Left ventricle myocardium inferior (tissue), 1 donor: Measurements from ENCODE around the gene LIN54. TPM values are rescaled to one million over a fixed set of nuclear protein-coding genes. Genes with fewer than 3 reads are reported as not detected.
A peak's percentile ranks its signal among the peaks of the same experiment; 100 is the strongest.
"Not testable (repeated sequence)": the region's sequence is repeated elsewhere in the genome, so short reads cannot be mapped to it uniquely, and the experiment has no call there.

ENCODE experiments used
- DNase-seq: peaks from one replicate; pipeline ENCODE4 v3.0.0-alpha.2; 2020
- H3K27ac ChIP-seq: fragments of 200-600 bp; replicated peaks from 2 replicates; pipeline ENCODE4 v1.8.0; 2021
- H3K27me3 ChIP-seq: fragments of 200-600 bp; 2 replicates; pipeline ENCODE4 v1.8.0; 2021; ENCODE audit warnings: low read depth
- H3K36me3 ChIP-seq: fragments of 200-600 bp; 2 replicates; pipeline ENCODE4 v1.8.0; 2021
- H3K4me1 ChIP-seq: fragments of 200-600 bp; 2 replicates; pipeline ENCODE4 v1.8.0; 2021
- H3K4me3 ChIP-seq: fragments of 200-600 bp; 2 replicates; pipeline ENCODE4 v1.8.0; 2021; ENCODE audit warnings: mild to moderate bottlenecking, moderate library complexity
- H3K9me3 ChIP-seq: fragments of 200-600 bp; replicated peaks from 2 replicates; pipeline ENCODE4 v1.8.0; 2021
- CTCF ChIP-seq: fragments of 200-600 bp; IDR thresholded peaks from 2 replicates; pipeline ENCODE4 v1.8.0; 2021; ENCODE audit warnings: antibody characterized with exemption, mild to moderate bottlenecking, borderline replicate concordance
- intact Hi-C: fragments of 100-400 bp; cut with micrococcal nuclease; formaldehyde crosslinking; loops from one replicate; pipeline ENCODE4 v1.11.0; 2022
- total RNA-seq: library from RNA; stranded (reverse); fragmentation: NEBNext Ultra II Directional; extraction: Animal tissue kit (Norgen Biotek cat#: 25700); gene quantifications from one replicate; pipeline ENCODE4 v1.2.1, GENCODE V29; 2021
- donor health status: DM: no; HTN: yes; CAD: no; lungs with severe emphysema.

Gene LIN54
- total RNA-seq, 1 donor from 2014 or later: 6.2 TPM

- H3K9me3 ChIP-seq: peaks cover 25% of the 10 kb centered on the region
- H3K4me1 ChIP-seq: no peaks in the 10 kb centered on the region
- DNase-seq: no peak
- H3K4me3 ChIP-seq: no peak overlapping the region
- H3K27ac ChIP-seq: no peak overlapping the region
- H3K36me3 ChIP-seq: no peaks in the 10 kb centered on the region
- no peaks in the 10 kb centered on the region for H3K27me3 ChIP-seq
- no peak for TF ChIP-seq CTCF
- intact Hi-C loops: no loop called here
These were observed 14.9 kb upstream of the LIN54 start for GRCh38 chr4:83025563-83025962.

- no peak overlapping the region for H3K4me3 ChIP-seq
- H3K27ac ChIP-seq: no peak overlapping the region
- intact Hi-C loops: no loop called here
- TF ChIP-seq CTCF: no peak
- peaks cover 25% of the 10 kb centered on the region for H3K9me3 ChIP-seq
- no peaks in the 10 kb centered on the region for H3K4me1 ChIP-seq
- no peaks in the 10 kb centered on the region for H3K27me3 ChIP-seq
- H3K36me3 ChIP-seq: no peaks in the 10 kb centered on the region
- no peak for DNase-seq
These were observed 13.6 kb upstream of the LIN54 start for GRCh38 chr4:83024233-83024632.

DNA sequence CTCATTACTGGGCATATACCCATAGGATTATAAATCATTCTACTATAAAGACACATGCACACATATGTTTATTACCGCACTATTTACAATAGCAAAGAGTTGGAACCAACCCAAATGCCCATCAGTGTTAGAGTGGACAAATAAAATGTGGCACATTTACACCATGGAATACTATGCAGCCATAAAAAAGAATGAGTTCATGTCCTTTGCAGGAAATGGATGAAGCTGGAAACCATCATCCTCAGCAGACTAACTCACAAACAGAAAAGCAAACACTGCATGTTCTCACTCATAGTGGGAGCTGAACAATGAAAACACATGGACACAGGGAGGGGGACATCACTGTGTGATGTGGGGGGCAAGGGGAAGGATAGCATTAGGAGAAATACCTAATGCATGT is 13.0 kb upstream of the LIN54 start:
- intact Hi-C loops, H3K27ac ChIP-seq, H3K27me3 ChIP-seq, H3K4me3 ChIP-seq, DNase-seq, H3K36me3 ChIP-seq, H3K4me1 ChIP-seq: not testable (repeated sequence)
- peaks cover 25% of the 10 kb centered on the region for H3K9me3 ChIP-seq

GRCh38 chr4:83022724-83023450 is 12.3 kb upstream of the LIN54 start:
- Histone ChIP-seq H3K27ac (no peak overlapping the region), H3K4me3 (no peak overlapping the region), H3K36me3 (no peaks in the 10 kb centered on the region), H3K4me1 (no peaks in the 10 kb centered on the region), H3K9me3 (peaks cover 25% of the 10 kb centered on the region), H3K27me3 (no peaks in the 10 kb centered on the region)
- TF ChIP-seq CTCF: no peak
- intact Hi-C loops: no loop called here
- no peak for DNase-seq

DNA sequence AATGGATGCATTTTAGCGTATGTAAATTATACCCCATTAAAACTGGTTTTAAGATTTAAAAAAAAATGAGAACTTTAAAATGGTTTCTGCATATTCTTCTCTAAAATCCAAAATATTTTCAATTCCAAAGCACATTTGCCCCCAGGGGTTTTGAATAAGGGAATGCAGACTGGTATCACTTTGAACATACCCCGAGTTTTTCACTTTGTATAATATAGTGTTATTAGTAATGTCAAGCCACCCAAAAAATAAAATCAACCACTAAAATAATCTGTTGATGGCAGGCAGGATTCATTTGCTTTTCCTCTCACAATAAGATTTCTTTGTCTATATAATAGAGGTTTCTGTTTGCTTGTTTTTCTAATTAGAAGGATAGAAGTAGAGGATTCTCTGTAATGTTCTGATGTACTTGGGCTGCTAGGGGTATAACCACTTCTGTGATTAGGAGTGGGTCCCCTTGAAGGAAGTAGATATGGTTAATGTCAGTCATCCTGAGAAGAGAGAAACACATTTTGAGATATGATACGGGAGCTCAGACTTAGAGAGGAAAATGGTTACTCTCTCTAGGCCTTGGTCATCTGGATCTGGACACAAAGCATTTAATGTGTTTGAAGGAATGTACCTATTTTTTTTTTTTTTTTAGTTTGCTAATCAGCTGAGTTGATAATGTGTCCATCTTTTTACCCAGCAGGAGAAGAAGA is 9.3 kb upstream of the LIN54 start:
- no peaks in the 10 kb centered on the region for H3K36me3 ChIP-seq
- intact Hi-C loops: no loop called here
- H3K27me3 ChIP-seq: no peaks in the 10 kb centered on the region
- H3K9me3 ChIP-seq: peaks cover 13% of the 10 kb centered on the region
- TF ChIP-seq CTCF: no peak
- H3K4me1 ChIP-seq: no peaks in the 10 kb centered on the region
- no peak overlapping the region for H3K4me3 ChIP-seq
- H3K27ac ChIP-seq: no peak overlapping the region
- DNase-seq: no peak

GRCh38 chr4:83013902-83014301 is 3.3 kb upstream of the LIN54 start:
- peak overlapping the region; percentile 97 for H3K4me3 ChIP-seq
- no peaks in the 10 kb centered on the region for H3K27me3 ChIP-seq
- no peaks in the 10 kb centered on the region for H3K36me3 ChIP-seq
- peak overlapping the region; percentile 87 for H3K27ac ChIP-seq
- peaks cover 38% of the 10 kb centered on the region for H3K4me1 ChIP-seq
- intact Hi-C loops: no loop called here
- no peak for DNase-seq
- TF ChIP-seq CTCF: no peak
- no peaks in the 10 kb centered on the region for H3K9me3 ChIP-seq
